ENCODE data around the gene FMN1.
A peak's percentile ranks its signal among the peaks of the same experiment; 100 is the strongest.

The FMN1 gene, protein sequence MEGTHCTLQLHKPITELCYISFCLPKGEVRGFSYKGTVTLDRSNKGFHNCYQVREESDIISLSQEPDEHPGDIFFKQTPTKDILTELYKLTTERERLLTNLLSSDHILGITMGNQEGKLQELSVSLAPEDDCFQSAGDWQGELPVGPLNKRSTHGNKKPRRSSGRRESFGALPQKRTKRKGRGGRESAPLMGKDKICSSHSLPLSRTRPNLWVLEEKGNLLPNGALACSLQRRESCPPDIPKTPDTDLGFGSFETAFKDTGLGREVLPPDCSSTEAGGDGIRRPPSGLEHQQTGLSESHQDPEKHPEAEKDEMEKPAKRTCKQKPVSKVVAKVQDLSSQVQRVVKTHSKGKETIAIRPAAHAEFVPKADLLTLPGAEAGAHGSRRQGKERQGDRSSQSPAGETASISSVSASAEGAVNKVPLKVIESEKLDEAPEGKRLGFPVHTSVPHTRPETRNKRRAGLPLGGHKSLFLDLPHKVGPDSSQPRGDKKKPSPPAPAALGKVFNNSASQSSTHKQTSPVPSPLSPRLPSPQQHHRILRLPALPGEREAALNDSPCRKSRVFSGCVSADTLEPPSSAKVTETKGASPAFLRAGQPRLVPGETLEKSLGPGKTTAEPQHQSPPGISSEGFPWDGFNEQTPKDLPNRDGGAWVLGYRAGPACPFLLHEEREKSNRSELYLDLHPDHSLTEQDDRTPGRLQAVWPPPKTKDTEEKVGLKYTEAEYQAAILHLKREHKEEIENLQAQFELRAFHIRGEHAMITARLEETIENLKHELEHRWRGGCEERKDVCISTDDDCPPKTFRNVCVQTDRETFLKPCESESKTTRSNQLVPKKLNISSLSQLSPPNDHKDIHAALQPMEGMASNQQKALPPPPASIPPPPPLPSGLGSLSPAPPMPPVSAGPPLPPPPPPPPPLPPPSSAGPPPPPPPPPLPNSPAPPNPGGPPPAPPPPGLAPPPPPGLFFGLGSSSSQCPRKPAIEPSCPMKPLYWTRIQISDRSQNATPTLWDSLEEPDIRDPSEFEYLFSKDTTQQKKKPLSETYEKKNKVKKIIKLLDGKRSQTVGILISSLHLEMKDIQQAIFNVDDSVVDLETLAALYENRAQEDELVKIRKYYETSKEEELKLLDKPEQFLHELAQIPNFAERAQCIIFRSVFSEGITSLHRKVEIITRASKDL (N-terminal part only)

DNA sequence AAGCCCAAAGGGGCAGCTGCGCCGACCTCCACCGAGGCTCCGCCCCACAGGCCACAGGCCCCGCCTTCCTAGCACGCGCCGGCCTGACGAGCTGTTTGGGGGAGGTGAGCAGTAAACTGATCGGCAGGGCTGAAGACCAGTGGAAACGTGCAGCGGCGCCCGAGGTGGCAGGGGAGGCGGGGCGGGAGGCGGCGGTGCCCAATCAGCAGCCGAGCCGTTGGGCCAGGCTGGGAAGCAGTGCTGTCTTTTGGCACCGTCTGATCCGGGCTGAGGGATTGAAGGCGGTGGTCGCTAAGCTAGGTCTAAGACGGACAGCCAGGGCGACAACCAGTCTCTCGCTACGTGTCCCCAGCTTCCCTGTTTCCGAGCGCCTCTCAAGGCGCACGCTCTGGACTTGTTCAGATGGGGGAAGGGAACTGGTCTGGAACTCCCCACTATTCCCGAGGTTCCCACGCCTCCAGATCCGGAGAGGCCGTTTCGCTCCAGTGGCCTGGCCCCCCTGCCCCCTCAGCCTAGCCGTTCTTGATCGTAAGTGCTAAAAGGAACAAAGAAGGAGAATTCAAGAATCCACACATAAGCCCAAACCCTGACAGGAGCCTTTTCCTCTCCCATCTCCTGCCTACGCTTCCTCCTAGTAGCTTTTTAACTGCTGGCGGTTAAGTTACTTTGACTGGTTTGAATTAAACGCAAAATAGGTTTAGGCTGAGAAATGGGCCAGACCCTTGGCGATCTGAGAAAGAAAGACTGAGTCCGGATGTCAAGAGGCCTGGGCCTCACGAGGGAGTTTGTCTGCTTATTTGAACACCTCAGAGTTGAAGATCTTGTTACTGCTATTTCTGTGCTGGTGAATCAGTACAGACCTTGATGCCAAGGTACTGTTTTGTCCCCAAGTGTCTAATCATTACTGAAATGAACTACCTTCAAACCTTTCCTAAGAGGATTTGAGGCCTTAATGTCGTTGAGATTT is at the start of gene FMN1:
Gene FMN1 (minus strand): TSS at position 11 of the 967 bp plus-strand sequence. CDS start 39,800 bp downstream, outside the sequence.
- peaks cover 27% of the 10 kb centered on the region for H3K4me1 ChIP-seq (ENCODE audit: control insufficient read depth, insufficient read depth, low read length)
- H3K36me3 ChIP-seq (ENCODE audit: control insufficient read depth, insufficient read depth, low read length): no peaks in the 10 kb centered on the region
- no peaks in the 10 kb centered on the region for H3K9me3 ChIP-seq (ENCODE audit: control insufficient read depth, insufficient read depth, low read depth, low read length)
- no peak within 1 kb of the TSS for H3K27ac ChIP-seq (ENCODE audit: low read depth, low read length)
- H3K9ac ChIP-seq (ENCODE audit: low read length): peak within 1 kb of the TSS; percentile 70
- peak within 1 kb of the TSS; percentile 69 for H3K4me3 ChIP-seq (ENCODE audit: low read depth, low read length)
- peaks cover 5% of the 10 kb centered on the region; the same call in 1 of the 2 replicates for H3K27me3 ChIP-seq (ENCODE audit: control insufficient read depth, insufficient read depth, low read length)

DNA sequence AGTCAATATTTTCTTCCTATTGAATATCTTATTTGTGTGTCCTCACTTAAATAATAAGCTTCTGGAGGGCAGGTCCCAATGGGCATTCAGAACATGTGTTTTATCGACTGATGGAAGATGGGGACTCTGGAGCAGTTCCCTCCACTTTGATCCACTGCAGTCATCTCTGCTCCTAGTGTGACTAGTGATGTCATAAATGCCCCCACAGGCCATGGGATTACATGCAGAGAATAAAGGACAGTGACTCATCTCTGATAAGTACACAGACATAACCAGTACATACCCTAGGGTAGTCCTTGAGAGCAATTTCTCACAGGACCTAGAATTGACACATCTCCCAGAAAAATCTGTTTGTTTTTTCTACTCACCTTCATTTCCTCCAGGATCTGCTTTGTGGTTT is 49.4 kb upstream of the FMN1 start:
- no peaks in the 10 kb centered on the region for H3K36me3 ChIP-seq (ENCODE audit: control insufficient read depth, insufficient read depth, low read length)
- H3K27ac ChIP-seq (ENCODE audit: low read depth, low read length): no peak overlapping the region
- H3K4me1 ChIP-seq (ENCODE audit: control insufficient read depth, insufficient read depth, low read length): peaks cover 32% of the 10 kb centered on the region
- H3K4me3 ChIP-seq (ENCODE audit: low read depth, low read length): no peak overlapping the region
- no peaks in the 10 kb centered on the region for H3K9me3 ChIP-seq (ENCODE audit: control insufficient read depth, insufficient read depth, low read depth, low read length)
- no peaks in the 10 kb centered on the region for H3K27me3 ChIP-seq (ENCODE audit: control insufficient read depth, insufficient read depth, low read length)
- no peak overlapping the region for H3K9ac ChIP-seq (ENCODE audit: low read length)

DNA sequence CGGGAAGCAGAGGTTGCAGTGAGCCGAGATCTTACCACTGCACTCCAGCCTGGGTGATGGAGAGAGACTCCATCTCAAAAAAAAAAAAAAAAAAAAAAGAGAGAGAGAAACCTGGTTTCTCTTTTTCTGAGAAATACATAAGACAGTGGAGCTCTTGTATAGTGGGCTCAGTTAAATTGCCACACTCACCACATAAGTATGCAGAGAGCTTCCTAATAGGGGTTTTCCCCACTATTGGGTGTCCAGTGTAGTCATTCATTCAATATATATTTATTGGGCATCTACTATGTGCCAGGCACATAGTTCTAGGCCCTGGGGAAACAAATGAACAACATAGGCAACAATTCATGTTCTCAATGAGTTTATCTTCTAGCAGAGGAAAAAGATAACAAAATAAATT is 48.9 kb upstream of the FMN1 start:
- no peaks in the 10 kb centered on the region for H3K9me3 ChIP-seq (ENCODE audit: control insufficient read depth, insufficient read depth, low read depth, low read length)
- H3K4me3 ChIP-seq (ENCODE audit: low read depth, low read length): no peak overlapping the region
- peaks cover 32% of the 10 kb centered on the region for H3K4me1 ChIP-seq (ENCODE audit: control insufficient read depth, insufficient read depth, low read length)
- no peak overlapping the region for H3K9ac ChIP-seq (ENCODE audit: low read length)
- H3K27me3 ChIP-seq (ENCODE audit: control insufficient read depth, insufficient read depth, low read length): no peaks in the 10 kb centered on the region
- no peaks in the 10 kb centered on the region for H3K36me3 ChIP-seq (ENCODE audit: control insufficient read depth, insufficient read depth, low read length)
- no peak overlapping the region for H3K27ac ChIP-seq (ENCODE audit: low read depth, low read length)

DNA sequence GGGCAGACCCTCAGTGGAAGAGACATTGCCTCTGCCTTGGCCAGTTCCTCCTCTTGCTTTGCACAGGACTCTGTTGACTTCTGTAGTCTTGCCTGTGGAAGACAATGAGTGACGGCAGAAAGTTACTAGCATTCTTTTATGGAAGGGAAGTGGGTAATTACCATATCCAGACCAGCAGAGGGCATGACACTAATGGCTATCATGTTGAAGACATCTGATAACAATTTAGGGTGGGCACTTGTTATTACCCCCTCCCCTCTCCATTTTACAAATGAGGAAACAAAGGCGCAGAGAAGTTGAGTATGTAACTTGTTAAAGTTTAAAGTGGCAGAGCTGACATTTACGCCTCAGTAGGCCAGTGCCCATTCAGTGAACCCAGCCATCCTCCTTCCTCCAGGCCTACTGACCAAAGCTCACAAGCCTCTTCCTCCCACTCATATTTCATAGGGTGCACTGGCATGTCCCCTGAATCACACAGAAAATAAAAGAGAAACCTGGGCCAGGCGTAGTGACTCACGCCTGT is 48.2 kb upstream of the FMN1 start:
- no peak overlapping the region for H3K4me3 ChIP-seq (ENCODE audit: low read depth, low read length)
- H3K27ac ChIP-seq (ENCODE audit: low read depth, low read length): peak overlapping the region; percentile 69
- no peaks in the 10 kb centered on the region for H3K36me3 ChIP-seq (ENCODE audit: control insufficient read depth, insufficient read depth, low read length)
- no peaks in the 10 kb centered on the region for H3K27me3 ChIP-seq (ENCODE audit: control insufficient read depth, insufficient read depth, low read length)
- H3K9ac ChIP-seq (ENCODE audit: low read length): peak overlapping the region; percentile 70
- H3K4me1 ChIP-seq (ENCODE audit: control insufficient read depth, insufficient read depth, low read length): peaks cover 32% of the 10 kb centered on the region
- no peaks in the 10 kb centered on the region for H3K9me3 ChIP-seq (ENCODE audit: control insufficient read depth, insufficient read depth, low read depth, low read length)

DNA sequence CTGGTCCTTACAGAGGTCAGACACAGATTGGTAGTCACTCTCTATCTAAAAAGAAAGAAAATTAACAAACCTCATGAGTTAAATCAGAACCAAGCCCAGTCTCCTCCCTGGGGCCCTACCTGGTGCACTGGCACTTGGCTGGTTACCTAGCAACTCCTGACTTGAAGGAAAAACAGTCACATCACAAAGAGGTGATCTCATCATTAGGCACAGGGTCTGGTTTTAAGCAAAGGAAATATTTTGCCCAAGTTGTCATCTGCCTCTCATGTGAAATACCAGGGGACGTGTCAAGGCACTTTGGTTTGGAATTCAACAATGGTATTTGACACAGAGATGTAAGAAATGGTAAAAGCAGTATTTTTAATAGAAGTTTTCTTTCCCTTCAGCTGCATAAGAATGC is 47.7 kb upstream of the FMN1 start:
- Histone ChIP-seq H3K9ac (ENCODE audit: low read length) (peak overlapping the region; percentile 70), H3K9me3 (ENCODE audit: control insufficient read depth, insufficient read depth, low read depth, low read length) (no peaks in the 10 kb centered on the region), H3K27ac (ENCODE audit: low read depth, low read length) (peak overlapping the region; percentile 69), H3K4me1 (ENCODE audit: control insufficient read depth, insufficient read depth, low read length) (peaks cover 32% of the 10 kb centered on the region), H3K36me3 (ENCODE audit: control insufficient read depth, insufficient read depth, low read length) (no peaks in the 10 kb centered on the region), H3K4me3 (ENCODE audit: low read depth, low read length) (no peak overlapping the region), H3K27me3 (ENCODE audit: control insufficient read depth, insufficient read depth, low read length) (no peaks in the 10 kb centered on the region)

DNA sequence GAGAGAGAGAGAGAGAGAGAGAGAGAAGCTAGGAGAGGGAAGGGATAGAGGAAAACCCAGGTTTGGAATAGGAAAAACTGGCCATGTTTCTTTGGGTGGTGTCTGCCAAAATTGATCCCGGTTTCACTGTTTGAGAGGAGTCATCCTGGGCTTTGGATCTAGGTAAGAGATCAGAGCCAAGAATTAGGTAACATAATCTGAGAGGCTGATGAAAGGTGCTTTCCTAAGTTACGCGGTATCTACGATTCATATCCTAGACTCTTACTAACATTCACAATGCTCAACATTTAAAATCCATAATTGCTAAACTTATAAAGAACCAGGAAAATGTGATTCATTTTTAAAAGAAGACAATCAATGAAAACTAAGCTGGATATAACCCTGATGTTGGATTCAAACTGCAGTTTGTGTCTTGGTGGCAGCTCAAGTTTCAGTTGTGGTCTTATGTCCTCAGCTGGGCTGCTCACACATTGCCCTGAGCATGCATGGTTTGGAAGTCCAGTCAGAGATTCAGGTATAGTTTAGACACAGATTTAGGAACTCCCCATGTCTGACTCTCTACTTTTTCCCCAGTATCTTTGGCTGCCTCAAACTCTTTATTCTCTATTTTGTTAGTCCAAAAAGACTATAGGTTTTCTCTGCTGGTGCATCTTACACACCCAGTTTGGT is 42.5 kb upstream of the FMN1 start:
- Histone ChIP-seq H3K9ac (ENCODE audit: low read length) (no peak overlapping the region), H3K27me3 (ENCODE audit: control insufficient read depth, insufficient read depth, low read length) (no peaks in the 10 kb centered on the region), H3K4me1 (ENCODE audit: control insufficient read depth, insufficient read depth, low read length) (peaks cover 9% of the 10 kb centered on the region; the same call in 1 of the 2 replicates), H3K4me3 (ENCODE audit: low read depth, low read length) (no peak overlapping the region), H3K36me3 (ENCODE audit: control insufficient read depth, insufficient read depth, low read length) (no peaks in the 10 kb centered on the region), H3K27ac (ENCODE audit: low read depth, low read length) (no peak overlapping the region), H3K9me3 (ENCODE audit: control insufficient read depth, insufficient read depth, low read depth, low read length) (no peaks in the 10 kb centered on the region)

DNA sequence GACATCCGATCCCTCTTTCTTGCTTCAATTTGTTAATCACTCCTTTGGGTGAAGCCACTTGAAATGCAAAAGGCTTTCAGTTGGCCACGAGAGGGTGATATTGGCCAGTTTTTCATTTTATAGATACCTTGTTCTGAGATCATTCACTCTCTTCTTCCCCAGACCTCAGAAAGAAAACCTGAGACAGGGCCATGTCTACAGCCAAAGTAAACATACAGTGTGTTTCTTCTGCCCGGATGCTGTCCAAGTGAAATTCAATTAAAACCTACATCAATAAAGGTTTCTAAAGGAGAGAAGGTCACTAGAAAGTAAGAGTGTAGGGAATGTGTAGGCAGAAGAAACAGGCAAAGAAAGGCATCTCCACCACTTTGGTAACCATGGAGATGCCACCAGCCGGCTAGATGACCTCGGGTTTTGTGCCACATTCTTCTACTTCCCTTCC is 39.5 kb upstream of the FMN1 start:
- Histone ChIP-seq H3K9me3 (ENCODE audit: control insufficient read depth, insufficient read depth, low read depth, low read length) (no peaks in the 10 kb centered on the region), H3K36me3 (ENCODE audit: control insufficient read depth, insufficient read depth, low read length) (no peaks in the 10 kb centered on the region), H3K4me3 (ENCODE audit: low read depth, low read length) (no peak overlapping the region), H3K27me3 (ENCODE audit: control insufficient read depth, insufficient read depth, low read length) (no peaks in the 10 kb centered on the region), H3K9ac (ENCODE audit: low read length) (no peak overlapping the region), H3K4me1 (ENCODE audit: control insufficient read depth, insufficient read depth, low read length) (no peaks in the 10 kb centered on the region), H3K27ac (ENCODE audit: low read depth, low read length) (no peak overlapping the region)

DNA sequence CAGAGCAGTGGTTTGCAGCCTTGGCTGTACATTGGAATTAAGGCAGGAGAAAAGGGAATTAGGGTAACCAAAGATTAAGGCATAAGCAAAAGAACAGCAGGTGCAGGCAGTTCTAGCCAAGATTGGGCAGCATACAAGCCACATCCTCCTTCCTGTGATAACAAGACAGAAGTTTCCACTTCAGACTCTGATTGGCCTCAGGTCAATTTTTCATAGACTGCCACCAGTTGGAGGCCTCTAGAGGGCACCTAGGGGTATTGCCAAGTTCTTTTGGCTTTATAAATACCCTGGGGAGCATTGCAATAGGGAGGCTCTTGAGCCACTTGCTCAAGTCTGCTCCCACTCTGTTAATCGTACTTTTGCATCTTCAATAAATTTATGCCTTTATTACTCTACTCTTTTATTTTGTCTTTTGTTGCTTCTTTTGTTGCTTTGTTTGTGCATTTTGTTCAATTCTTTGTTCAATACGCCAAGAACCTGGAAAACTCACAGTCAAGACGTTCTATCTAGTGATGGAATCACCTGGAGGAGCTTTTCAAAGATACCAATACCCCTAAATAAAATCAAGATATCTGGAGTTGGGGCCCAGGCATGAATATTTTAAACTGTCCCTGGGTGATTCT is 32.2 kb upstream of the FMN1 start:
- H3K4me1 ChIP-seq (ENCODE audit: control insufficient read depth, insufficient read depth, low read length): no peaks in the 10 kb centered on the region
- H3K4me3 ChIP-seq (ENCODE audit: low read depth, low read length): no peak overlapping the region
- no peak overlapping the region for H3K9ac ChIP-seq (ENCODE audit: low read length)
- H3K27me3 ChIP-seq (ENCODE audit: control insufficient read depth, insufficient read depth, low read length): no peaks in the 10 kb centered on the region
- H3K27ac ChIP-seq (ENCODE audit: low read depth, low read length): no peak overlapping the region
- no peaks in the 10 kb centered on the region for H3K36me3 ChIP-seq (ENCODE audit: control insufficient read depth, insufficient read depth, low read length)
- H3K9me3 ChIP-seq (ENCODE audit: control insufficient read depth, insufficient read depth, low read depth, low read length): no peaks in the 10 kb centered on the region

DNA sequence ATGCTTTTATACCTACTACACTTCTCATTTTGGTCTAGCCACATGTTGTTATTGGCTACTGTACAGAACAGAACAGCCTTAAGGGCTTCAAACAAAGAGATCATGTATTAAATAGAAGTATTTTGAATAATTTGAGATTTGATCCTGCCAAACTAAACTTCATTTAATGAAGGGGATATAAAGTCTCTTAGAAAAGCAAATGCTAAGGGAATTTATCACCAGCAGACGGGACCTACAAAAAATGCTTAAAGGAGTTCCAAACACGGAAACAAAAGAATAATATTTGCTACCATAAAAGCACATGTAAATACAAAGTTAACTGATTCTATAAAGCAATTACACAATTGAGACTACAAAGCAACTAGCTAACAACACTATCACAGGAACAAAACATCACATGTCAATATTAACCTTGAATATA is 23.6 kb upstream of the FMN1 start:
- H3K27ac ChIP-seq (ENCODE audit: low read depth, low read length): no peak overlapping the region
- H3K9me3 ChIP-seq (ENCODE audit: control insufficient read depth, insufficient read depth, low read depth, low read length): no peaks in the 10 kb centered on the region
- H3K9ac ChIP-seq (ENCODE audit: low read length): no peak overlapping the region
- no peaks in the 10 kb centered on the region for H3K27me3 ChIP-seq (ENCODE audit: control insufficient read depth, insufficient read depth, low read length)
- H3K4me3 ChIP-seq (ENCODE audit: low read depth, low read length): no peak overlapping the region
- H3K36me3 ChIP-seq (ENCODE audit: control insufficient read depth, insufficient read depth, low read length): no peaks in the 10 kb centered on the region
- no peaks in the 10 kb centered on the region for H3K4me1 ChIP-seq (ENCODE audit: control insufficient read depth, insufficient read depth, low read length)
